ENCODE results near the gene GPC6.

DNA sequence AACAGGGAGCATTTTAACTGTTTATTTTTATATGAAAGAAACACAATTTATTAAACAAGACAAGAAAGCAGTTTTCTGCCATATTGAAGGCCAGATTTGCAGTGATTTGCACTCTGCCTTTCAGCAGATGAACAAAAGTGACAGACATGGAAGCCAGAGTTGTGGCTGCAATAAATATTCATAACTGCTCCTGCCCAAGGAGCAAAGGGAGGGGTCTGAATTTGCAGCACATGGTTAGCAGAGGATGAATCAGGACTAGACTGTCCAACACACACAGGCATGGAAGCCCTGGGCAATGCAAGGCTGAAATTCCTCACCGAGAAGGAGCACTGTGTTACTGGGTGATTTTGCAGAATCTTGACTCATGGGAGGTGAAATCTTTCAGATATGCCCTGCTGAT lies 834.7 kb downstream of the GPC6 start:
- TF ChIP-seq SRF (IDR thresholded peaks at IDR 0.05; ENCODE audit: low read depth), result no peak
- TF ChIP-seq JUND (IDR thresholded peaks at IDR 0.05), result no peak
